ENCODE results near the gene SFT2D2. TPM values are rescaled to one million over a fixed set of nuclear protein-coding genes. Genes with fewer than 3 reads are reported as not detected.
"Not testable (repeated sequence)": the region's sequence is repeated elsewhere in the genome, so short reads cannot be mapped to it uniquely, and the experiment has no call there.

SFT2D2 gene
- 8.6 TPM for polyA plus RNA-seq (ENCODE audit: insufficient read length)

GRCh38 chr1:168225476-168226190 lies at the start of gene SFT2D2:
SFT2D2 (plus strand) TSS chr1:168226004; CDS start chr1:168226080, 76 bp downstream.
- peak; percentile 84 for DNase-seq

- no peak for DNase-seq
These were observed 47.6 kb upstream of the SFT2D2 start for GRCh38 chr1:168178227-168178637.

DNA sequence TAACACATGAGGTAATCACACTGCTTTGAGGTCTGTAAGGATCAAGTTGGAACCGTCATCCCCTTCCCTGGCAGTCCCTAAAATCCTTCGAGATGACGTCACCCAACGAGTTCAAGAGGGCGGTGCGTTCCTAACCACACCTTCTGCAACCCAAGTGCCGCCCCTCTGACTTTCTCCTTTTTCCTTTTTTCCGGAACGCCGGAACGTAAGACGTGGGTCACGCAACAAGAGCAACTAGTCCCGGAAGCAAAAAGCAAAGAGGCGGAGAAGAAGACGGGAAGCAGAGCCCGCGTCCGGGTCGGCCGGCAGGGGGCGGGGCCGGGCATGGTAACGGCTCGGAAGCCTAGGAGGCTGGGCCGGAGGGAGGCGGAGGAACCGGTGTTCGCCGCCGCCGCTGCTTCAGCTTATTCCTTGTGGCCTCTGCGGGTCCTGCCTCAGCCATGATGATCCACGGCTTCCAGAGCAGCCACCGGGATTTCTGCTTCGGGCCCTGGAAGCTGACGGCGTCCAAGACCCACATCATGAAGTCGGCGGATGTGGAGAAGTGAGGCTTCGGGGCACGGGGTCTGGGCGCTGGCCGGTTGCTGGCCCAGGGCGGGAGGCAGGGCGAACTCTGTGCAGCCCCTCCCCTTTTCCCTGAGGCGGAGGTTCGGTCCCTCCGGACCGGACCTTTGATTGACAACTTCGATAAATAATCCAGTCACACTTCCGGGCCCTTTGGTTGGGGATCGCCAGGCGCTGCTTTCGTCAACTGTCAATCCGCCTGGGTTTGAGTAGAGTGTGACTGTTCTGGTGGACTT lies 47.0 kb upstream of the SFT2D2 start, which contains the start of gene TIPRL:
TSS of gene TIPRL (plus strand) at position 325 of the 800 bp plus-strand sequence. CDS start at position 441, 116 bp downstream.
- DNase-seq: peak; percentile 95

DNA sequence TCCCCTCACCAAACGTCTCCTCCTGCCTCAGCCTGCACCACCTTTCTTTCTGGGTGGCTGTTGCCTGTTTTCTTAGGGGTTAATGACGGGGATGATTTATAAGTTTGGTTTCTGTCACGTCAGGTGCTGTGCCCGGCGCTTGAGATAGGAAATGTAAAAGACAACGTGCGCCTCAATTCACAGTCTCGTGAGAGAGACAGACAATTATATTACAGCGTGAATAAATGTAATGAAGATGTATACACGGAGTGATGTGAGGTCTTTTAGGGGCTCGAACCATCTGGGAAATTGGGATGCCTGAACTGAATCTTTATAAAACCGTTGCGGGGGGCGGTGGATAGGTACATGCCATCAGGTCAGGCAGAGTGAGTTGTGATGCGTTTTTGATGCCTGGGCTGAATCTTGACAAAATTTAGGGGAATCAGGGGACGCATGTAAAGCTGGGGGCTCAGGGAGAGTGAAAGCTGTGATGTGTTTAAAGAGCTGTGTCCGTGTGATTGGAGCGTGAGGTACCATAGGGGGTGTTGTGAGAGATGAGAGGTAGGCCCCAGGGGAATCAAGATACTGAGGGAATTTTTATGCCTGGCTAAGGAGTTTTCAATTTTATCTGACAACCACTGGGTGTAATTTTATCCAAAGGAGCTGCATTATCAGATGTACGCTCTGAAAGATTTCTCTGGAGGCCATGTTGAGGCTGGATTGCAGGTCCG lies 46.2 kb upstream of the SFT2D2 start:
- DNase-seq: no peak

- no peak for DNase-seq
These were observed 45.7 kb upstream of the SFT2D2 start for GRCh38 chr1:168180148-168180524.

GRCh38 chr1:168181063-168181720 lies 44.6 kb upstream of the SFT2D2 start:
- DNase-seq: not testable (repeated sequence)

- no peak for DNase-seq
These were observed 38.6 kb upstream of the SFT2D2 start for GRCh38 chr1:168187177-168187576.

GRCh38 chr1:168190403-168190802 lies 35.4 kb upstream of the SFT2D2 start:
- DNase-seq: no peak

DNA sequence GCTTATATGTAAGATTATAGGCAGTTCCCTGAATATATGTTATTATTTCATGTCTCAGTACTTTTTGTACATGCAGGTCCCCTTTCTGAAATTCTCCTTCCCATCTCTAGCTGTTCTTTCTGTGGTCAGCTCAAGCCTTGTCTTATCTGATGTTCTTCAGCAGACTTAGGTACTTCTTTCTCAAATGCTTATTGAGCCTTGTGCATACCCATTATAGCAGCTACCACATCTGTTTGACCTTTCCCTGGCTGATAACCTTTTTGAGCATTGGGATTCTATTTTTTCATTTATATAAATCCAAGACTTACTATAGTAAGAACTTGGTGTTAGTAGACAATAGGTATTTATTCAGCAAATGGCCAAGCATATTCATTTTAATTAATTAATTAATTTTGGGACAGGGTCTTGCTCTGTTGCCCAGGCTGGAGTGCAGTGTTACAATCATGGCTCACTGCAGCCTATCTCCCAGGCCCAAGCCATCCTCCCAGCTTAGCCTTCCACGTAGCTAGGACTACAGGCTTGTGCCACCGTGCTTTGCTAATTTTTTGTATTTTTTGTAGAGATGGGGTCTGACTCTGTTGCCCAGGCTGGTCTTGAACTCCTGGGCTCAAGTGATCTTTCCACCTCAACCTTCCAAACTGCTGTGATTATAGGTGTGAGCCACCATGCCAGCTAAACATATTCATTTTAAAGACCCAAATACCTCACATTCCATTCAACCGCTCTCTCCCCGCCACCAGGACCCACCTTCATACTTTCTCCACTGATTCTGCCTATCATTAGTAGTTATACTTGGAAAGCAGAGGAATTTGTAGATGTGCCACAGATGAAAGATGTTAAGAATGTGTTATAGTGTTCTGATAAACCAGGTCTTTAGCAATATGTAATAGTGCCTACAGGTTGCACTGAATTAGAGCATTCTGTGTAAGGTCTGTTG lies 30.3 kb upstream of the SFT2D2 start:
- DNase-seq: no peak

DNA sequence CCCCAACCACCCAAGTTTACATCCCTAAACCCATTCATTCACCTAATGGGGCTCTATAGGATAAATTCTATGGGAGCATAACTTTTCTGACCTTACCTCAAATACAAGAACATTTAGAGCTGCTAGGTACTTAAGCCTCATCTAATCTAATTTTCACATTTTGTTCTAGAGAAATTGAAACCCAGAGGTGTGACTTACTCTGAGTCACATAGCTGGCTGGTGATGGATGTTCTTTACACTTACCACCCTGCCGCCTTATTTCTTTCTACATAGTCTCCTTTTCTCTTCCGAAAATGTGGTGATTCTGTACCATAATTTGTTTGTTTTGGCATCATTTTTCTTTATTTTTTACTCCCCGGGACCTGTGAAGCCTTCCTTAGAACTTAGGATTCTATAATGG lies 26.7 kb upstream of the SFT2D2 start:
- no peak for DNase-seq

DNA sequence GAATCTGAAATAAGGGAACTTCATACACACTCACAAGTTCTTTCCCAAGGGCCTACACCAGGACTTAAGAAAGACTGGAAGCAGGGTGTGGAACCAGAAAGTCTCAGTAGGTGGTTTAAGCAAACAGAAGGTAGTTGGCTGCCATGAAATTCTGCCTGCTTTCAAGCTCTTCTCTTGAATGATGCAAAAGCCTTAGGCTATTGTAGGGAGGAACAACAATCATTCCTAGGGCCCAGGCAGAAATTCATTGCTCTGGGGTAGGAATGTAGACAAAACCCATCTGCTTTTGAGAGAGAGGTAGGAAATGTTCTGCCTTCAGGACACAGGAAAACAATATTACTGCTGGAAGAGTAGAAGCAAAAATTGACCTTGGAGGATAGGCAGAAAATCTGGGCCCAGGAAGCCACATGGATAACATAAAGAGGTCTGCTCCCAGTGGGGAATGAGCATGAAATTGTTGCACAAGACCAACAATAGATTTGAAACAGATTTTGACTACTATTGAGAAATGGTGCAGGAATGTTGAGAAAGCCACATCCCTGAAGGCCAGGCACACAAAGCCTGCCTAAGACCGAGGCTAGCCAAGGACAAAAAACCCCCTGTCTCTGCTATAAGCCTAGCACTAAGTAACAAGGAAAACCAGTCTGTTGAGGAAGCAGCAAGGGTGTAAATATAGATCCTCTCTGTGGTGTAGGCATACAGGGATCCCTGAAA lies 22.7 kb upstream of the SFT2D2 start:
- DNase-seq: no peak

GRCh38 chr1:168206111-168206510 lies 19.7 kb upstream of the SFT2D2 start:
- DNase-seq: no peak

- DNase-seq: not testable (repeated sequence)
These were observed 18.1 kb upstream of the SFT2D2 start for GRCh38 chr1:168207673-168208072.

DNA sequence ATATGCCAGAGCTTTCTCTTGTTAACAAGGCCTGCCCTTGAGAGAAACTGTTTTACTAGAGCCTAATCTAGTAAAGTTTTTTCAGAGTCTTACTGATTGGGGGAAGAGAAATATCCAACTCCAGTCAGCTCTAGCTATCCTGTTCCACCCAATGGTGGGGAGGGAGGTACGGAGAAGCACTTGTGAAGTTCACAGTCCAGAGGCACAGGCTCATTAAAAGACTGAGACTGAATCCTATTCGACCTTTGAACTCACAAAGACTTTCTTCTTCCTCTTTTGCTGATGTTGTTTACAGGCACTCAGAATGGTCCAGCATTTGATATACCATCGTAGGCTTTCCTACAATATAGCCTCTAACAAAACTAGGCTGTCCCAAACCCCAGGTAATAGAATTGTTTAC lies 15.5 kb upstream of the SFT2D2 start:
- no peak for DNase-seq

- no peak for DNase-seq
These were observed 12.5 kb upstream of the SFT2D2 start for GRCh38 chr1:168213349-168213748.

DNA sequence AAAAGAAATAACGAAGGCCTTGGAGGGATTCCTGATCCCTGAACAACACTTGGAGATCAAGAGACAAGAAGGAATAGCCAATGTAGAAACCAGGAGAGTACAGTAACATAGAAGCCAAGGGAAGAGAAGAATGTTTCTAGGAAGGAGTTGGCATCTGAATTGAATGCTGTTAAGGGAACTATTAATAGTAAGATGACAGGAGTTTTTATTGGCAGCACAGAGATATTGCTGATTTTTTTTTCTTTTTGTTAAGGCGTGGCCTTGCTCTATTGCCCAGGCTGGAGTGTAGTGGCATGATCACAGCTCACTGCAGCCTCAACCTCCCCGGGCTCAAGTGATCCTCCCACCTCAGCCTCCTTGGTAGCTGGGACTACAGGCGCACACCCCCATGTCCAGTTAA lies 9.6 kb upstream of the SFT2D2 start:
- no peak for DNase-seq

- no peak for DNase-seq
These were observed 8.1 kb upstream of the SFT2D2 start for GRCh38 chr1:168217664-168218063.

- DNase-seq: no peak
These were observed 7.1 kb upstream of the SFT2D2 start for GRCh38 chr1:168218658-168219057.

DNA sequence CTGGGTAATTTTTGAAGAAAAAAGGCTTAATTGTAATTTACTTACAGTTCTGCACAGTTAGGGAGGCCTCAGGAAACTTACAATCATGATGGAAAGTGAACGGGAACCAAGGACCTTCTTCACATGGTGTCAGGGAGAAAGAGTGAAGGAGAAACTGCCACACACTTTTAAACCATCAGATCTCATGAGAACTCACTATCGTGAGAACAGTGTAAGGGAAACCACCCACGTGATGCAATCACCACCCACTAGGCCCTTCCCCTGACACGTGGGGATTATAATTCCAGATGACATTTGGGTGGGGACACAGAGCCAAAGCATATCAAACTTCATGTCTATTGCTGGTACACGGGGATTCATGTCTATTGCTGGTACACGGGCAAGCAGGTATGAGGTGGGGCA lies 5.3 kb upstream of the SFT2D2 start:
- DNase-seq: no peak

GRCh38 chr1:168221275-168221674 lies 4.5 kb upstream of the SFT2D2 start:
- no peak for DNase-seq

DNA sequence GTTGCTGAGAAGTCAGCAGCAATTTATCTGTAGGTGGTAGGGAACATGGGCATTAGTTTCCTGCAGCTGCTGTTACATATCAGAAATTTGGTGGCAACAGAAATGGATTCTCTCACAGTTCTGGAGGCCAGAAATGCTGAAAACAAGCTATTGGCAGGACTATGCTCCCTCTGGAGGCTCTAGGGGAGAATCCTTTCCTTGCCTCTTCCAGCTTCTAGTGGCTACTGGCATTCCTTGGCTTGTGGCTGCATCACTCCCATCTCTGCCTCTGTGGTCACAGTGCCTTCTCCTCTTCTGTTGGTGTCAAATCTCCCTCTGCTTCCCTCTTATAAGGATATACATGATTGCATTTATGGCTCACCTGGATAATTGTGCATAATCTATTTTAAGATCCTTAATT lies 2.5 kb upstream of the SFT2D2 start:
- DNase-seq: no peak
